SU-DHL-6 (cell line): ENCODE results near the gene MAFF.
"Not testable (repeated sequence)": the region's sequence is repeated elsewhere in the genome, so short reads cannot be mapped to it uniquely, and the experiment has no call there.

Source experiments
- H2AFZ ChIP-seq: fragments of 200-600 bp; sonication (generic); 2 replicates; pipeline ENCODE4 v1.6.1; 2014; ENCODE audit warnings: low read depth, mild to moderate bottlenecking, moderate library complexity, mixed read lengths, antibody characterized with exemption, low read length; ENCODE audit not compliant: severe bottlenecking
- H3F3A ChIP-seq: fragments of 200-600 bp; shearing (Covaris generic); 2 replicates; pipeline ENCODE4 v1.6.0; 2016; ENCODE audit warnings: antibody characterized with exemption, mild to moderate bottlenecking; ENCODE audit not compliant: insufficient read depth
- H3K27ac ChIP-seq: fragments of 200-600 bp; sonication (generic); 2 replicates; pipeline ENCODE4 v1.5.1; 2016; ENCODE audit warnings: low read depth, mild to moderate bottlenecking, low read length, moderate library complexity, mixed read lengths
- H3K27me3 ChIP-seq: fragments of 200-600 bp; sonication (generic), shearing (Covaris generic); 2 replicates; pipeline ENCODE4 v1.6.0; 2014; ENCODE audit warnings: mild to moderate bottlenecking, low read length
- H3K36me3 ChIP-seq: fragments of 200-600 bp; sonication (generic); 2 replicates; pipeline ENCODE4 v1.6.1; 2014; ENCODE audit warnings: mild to moderate bottlenecking, low read length, mixed read lengths
- H3K4me2 ChIP-seq: fragments of 300-600, 200-600 bp; shearing (Covaris generic), sonication (generic); 2 replicates; pipeline ENCODE4 v1.6.0; 2014; ENCODE audit warnings: low read length, low read depth, mild to moderate bottlenecking; ENCODE audit not compliant: poor library complexity, severe bottlenecking
- H3K4me3 ChIP-seq: fragments of 200-600 bp; sonication (generic); 2 replicates; pipeline ENCODE4 v1.5.1; 2014; ENCODE audit warnings: antibody characterized with exemption, low read length, mild to moderate bottlenecking, mixed read lengths; ENCODE audit not compliant: insufficient read depth, poor library complexity, severe bottlenecking
- H3K79me2 ChIP-seq: fragments of 200-600 bp; sonication (generic); 2 replicates; pipeline ENCODE4 v1.6.1; 2014; ENCODE audit warnings: mild to moderate bottlenecking, low read length, moderate library complexity; ENCODE audit not compliant: insufficient read depth
- H3K9ac ChIP-seq: fragments of 200-600 bp; sonication (generic); 2 replicates; pipeline ENCODE4 v1.7.0; 2014; ENCODE audit warnings: mild to moderate bottlenecking, low read length
- H3K9me2 ChIP-seq: fragments of 200-600 bp; sonication (generic); replicated peaks from 2 replicates; pipeline ENCODE4 v1.6.1; 2014; ENCODE audit warnings: low read length; ENCODE audit not compliant: insufficient read depth
- H3K9me3 ChIP-seq: fragments of 200-600 bp; sonication (generic); 2 replicates; pipeline ENCODE4 v1.6.1; 2014; ENCODE audit warnings: low read length, mixed read lengths; ENCODE audit not compliant: insufficient read depth
- H4K20me1 ChIP-seq: fragments of 200-600 bp; sonication (generic); 2 replicates; pipeline ENCODE4 v1.6.1; 2014; ENCODE audit warnings: low read depth, mild to moderate bottlenecking, antibody characterized with exemption, low read length, moderate library complexity, mixed read lengths
- EZH2phosphoT487 ChIP-seq: fragments of 200-600 bp; sonication (generic), shearing (Covaris generic); conservative IDR thresholded peaks from 2 replicates; pipeline ENCODE4 v1.6.1; 2018; ENCODE audit warnings: mild to moderate bottlenecking, antibody characterized with exemption, low read length, moderate library complexity, mixed read lengths
- TF ChIP-seq, protein P1 (sequence below): fragments of 200-600 bp; sonication (generic); IDR thresholded peaks from one replicate; pipeline ENCODE4 v1.5.1; 2017; ENCODE audit warnings: antibody characterized with exemption, mild to moderate bottlenecking, low read length, moderate library complexity; ENCODE audit not compliant: insufficient read depth, poor library complexity, severe bottlenecking

Gene MAFF

DNA sequence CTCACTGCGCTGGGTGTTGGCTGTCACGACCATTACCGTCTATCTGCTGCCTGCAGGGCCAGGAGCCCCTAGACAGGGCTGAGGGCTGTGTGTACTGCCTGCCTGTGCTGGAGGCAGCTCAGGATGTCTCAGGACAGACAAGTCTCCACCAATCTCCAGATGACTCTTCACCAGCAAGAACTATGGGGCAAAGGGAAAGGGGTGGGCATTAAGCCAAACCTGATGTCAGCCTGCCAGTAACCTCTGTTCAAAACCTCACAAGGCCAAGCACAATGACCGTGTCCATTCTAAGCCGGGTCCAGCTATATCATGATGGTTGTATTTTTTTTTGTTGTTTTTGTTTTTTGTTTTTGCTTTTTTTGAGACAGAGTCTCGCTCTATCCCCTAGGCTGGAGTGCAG, 31.6 kb downstream of the MAFF start:
- Histone ChIP-seq H3F3A (no peaks in the 10 kb centered on the region), H3K9me2 (no peaks in the 10 kb centered on the region), H3K4me2 (no peak overlapping the region), H3K27ac (no peak overlapping the region), H3K9ac (no peak overlapping the region), H3K36me3 (no peaks in the 10 kb centered on the region), H4K20me1 (no peaks in the 10 kb centered on the region), H3K79me2 (no peaks in the 10 kb centered on the region), H3K4me3 (no peak overlapping the region), H3K9me3 (no peaks in the 10 kb centered on the region), H2AFZ (no peak overlapping the region), H3K27me3 (no peaks in the 10 kb centered on the region)
- TF ChIP-seq EZH2phosphoT487: no peak
- TF ChIP-seq, protein P1, sequence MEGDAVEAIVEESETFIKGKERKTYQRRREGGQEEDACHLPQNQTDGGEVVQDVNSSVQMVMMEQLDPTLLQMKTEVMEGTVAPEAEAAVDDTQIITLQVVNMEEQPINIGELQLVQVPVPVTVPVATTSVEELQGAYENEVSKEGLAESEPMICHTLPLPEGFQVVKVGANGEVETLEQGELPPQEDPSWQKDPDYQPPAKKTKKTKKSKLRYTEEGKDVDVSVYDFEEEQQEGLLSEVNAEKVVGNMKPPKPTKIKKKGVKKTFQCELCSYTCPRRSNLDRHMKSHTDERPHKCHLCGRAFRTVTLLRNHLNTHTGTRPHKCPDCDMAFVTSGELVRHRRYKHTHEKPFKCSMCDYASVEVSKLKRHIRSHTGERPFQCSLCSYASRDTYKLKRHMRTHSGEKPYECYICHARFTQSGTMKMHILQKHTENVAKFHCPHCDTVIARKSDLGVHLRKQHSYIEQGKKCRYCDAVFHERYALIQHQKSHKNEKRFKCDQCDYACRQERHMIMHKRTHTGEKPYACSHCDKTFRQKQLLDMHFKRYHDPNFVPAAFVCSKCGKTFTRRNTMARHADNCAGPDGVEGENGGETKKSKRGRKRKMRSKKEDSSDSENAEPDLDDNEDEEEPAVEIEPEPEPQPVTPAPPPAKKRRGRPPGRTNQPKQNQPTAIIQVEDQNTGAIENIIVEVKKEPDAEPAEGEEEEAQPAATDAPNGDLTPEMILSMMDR: no peak

- not testable (repeated sequence) for H3F3A ChIP-seq, H3K9me3 ChIP-seq, H3K9ac ChIP-seq, H3K79me2 ChIP-seq, H4K20me1 ChIP-seq, H3K4me2 ChIP-seq, H3K27ac ChIP-seq, H3K27me3 ChIP-seq, H3K36me3 ChIP-seq, H3K9me2 ChIP-seq, H3K4me3 ChIP-seq, H2AFZ ChIP-seq
Observed at GRCh38 chr22:38233856-38234255, 32.1 kb downstream of the MAFF start.

DNA sequence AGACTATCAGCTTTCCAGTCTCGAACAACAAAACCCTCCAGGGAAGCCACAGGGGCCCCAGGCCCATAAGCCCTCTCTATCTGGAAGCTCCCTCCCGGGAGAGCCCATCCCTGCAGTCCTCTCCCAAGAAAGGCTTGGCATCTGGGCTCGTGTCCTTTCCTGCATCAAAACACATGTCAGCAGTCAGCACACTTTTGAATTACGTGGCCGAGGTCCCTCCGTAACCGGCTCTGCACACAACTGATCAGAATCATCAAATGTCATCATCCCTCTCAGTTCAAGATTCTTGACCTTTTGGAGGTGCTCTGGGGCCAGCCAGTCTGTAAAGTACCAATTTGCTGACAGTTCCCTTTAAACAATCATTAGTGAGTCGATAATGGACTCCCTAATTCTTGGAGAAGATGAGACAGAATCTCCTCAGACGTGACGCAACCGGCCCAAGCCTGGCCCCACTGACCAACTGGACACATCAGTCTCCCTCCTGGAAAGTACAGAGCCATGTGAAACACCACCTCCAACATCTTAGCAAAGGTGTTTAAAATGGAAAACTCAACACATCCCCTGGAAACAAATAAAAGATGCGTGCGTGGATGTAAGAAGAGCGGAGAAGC, 33.6 kb downstream of the MAFF start:
- H3K36me3 ChIP-seq: no peaks in the 10 kb centered on the region
- H3K9ac ChIP-seq: no peak overlapping the region
- TF ChIP-seq EZH2phosphoT487: no peak
- TF ChIP-seq, protein P1: no peak
- no peaks in the 10 kb centered on the region for H3K9me3 ChIP-seq
- no peak overlapping the region for H3K4me3 ChIP-seq
- H3K79me2 ChIP-seq: no peaks in the 10 kb centered on the region
- no peak overlapping the region for H2AFZ ChIP-seq
- no peaks in the 10 kb centered on the region for H3F3A ChIP-seq
- no peaks in the 10 kb centered on the region for H4K20me1 ChIP-seq
- H3K4me2 ChIP-seq: no peak overlapping the region
- no peaks in the 10 kb centered on the region for H3K9me2 ChIP-seq
- H3K27me3 ChIP-seq: no peaks in the 10 kb centered on the region
- H3K27ac ChIP-seq: no peak overlapping the region

GRCh38 chr22:38236786-38237185, 35.0 kb downstream of the MAFF start:
- Histone ChIP-seq H3K27me3 (no peaks in the 10 kb centered on the region), H3K9me2 (no peaks in the 10 kb centered on the region), H3K4me2 (no peak overlapping the region), H3K79me2 (no peaks in the 10 kb centered on the region), H3K36me3 (no peaks in the 10 kb centered on the region), H2AFZ (no peak overlapping the region), H3K9me3 (no peaks in the 10 kb centered on the region), H4K20me1 (no peaks in the 10 kb centered on the region), H3K4me3 (no peak overlapping the region), H3K9ac (no peak overlapping the region), H3K27ac (no peak overlapping the region), H3F3A (no peaks in the 10 kb centered on the region)
- no peak for TF ChIP-seq EZH2phosphoT487
- TF ChIP-seq, protein P1: no peak
